HG03039 (cell line): Measurements from ENCODE around the gene ALX4.

Source experiments
- ATAC-seq: cut with Tn5 transposase; IDR thresholded peaks from one replicate; pipeline ENCODE4 v1.9.1; 2021; ENCODE audit warnings: mild to moderate bottlenecking, moderate library complexity; ENCODE audit not compliant: unreplicated experiment

Gene ALX4

GRCh38 chr11:44268614-44269080, 41.3 kb downstream of the ALX4 start:
- no peak for ATAC-seq

- ATAC-seq = no peak
Observed at GRCh38 chr11:44267750-44268613, 42.0 kb downstream of the ALX4 start.

GRCh38 chr11:44267006-44267749, 42.8 kb downstream of the ALX4 start:
- ATAC-seq = no peak

- ATAC-seq = no peak
Observed at GRCh38 chr11:44266056-44266780, 43.7 kb downstream of the ALX4 start.

- ATAC-seq = no peak
Observed at GRCh38 chr11:44264761-44265160, 45.2 kb downstream of the ALX4 start.

GRCh38 chr11:44264438-44264749, 45.5 kb downstream of the ALX4 start:
- ATAC-seq = no peak

- ATAC-seq = no peak
Observed at GRCh38 chr11:44263738-44264437, 46.1 kb downstream of the ALX4 start.

- ATAC-seq = no peak
Observed at GRCh38 chr11:44261800-44262591, 47.9 kb downstream of the ALX4 start.

GRCh38 chr11:44260081-44260480, 49.9 kb downstream of the ALX4 start:
- no peak for ATAC-seq

GRCh38 chr11:44258839-44259420, 51.0 kb downstream of the ALX4 start:
- no peak for ATAC-seq

GRCh38 chr11:44258190-44258489, 51.8 kb downstream of the ALX4 start:
- no peak for ATAC-seq

- ATAC-seq = no peak
Observed at GRCh38 chr11:44257338-44258189, 52.4 kb downstream of the ALX4 start.

GRCh38 chr11:44256673-44257291, 53.2 kb downstream of the ALX4 start:
- no peak for ATAC-seq

- no peak for ATAC-seq
Observed at GRCh38 chr11:44255406-44256071, 54.4 kb downstream of the ALX4 start.

- ATAC-seq = no peak
Observed at GRCh38 chr11:44252999-44253602, 56.8 kb downstream of the ALX4 start.

- no peak for ATAC-seq
Observed at GRCh38 chr11:44250421-44250820, 59.5 kb downstream of the ALX4 start.

GRCh38 chr11:44248109-44248508, 61.8 kb downstream of the ALX4 start:
- no peak for ATAC-seq

GRCh38 chr11:44247508-44247907, 62.4 kb downstream of the ALX4 start:
- ATAC-seq = no peak
